Panc1 (cell line): ENCODE measurements around the gene HBA1. TPM values are rescaled to one million over a fixed set of nuclear protein-coding genes. Genes with fewer than 3 reads are reported as not detected.

Experiments
- ATAC-seq: fragments of 200-7000 bp; cut with Tn5 transposase; 2 replicates; pipeline ENCODE4 v1.9.1; 2020; ENCODE audit warnings: mild to moderate bottlenecking, moderate library complexity
- BruUV-seq: library from RNA; stranded (reverse); fragments of 400-500 nt; replicated peaks from 2 replicates; lab custom pipeline; 2021; lab: Mats Ljungman, UMichigan
- CTCF ChIA-PET: fragments of 300-600 bp; sonication (Branson Sonifier 250); formaldehyde crosslinking; loops from one replicate; lab custom pipeline; 2022; ENCODE audit warnings: antibody characterized with exemption; lab: Charles Lee
- POLR2A ChIA-PET: fragments of 300-600 bp; sonication (Branson Sonifier 250); formaldehyde crosslinking; loops from one replicate; lab custom pipeline; 2022; ENCODE audit warnings: antibody characterized with exemption; lab: Charles Lee
- DNase-seq: peaks from one replicate; pipeline ENCODE4 v3.0.0-alpha.2; 2010; ENCODE audit warnings: low read depth, low spot score
- H3K27ac ChIP-seq: 2 replicates; pipeline ENCODE4 v1.5.1; 2011; ENCODE audit warnings: mild to moderate bottlenecking, low read length, inconsistent platforms
- H3K27me3 ChIP-seq: fragments of 200-500 bp; sonication (Bioruptor generic); 2 replicates; pipeline ENCODE4 v1.6.0; 2014; ENCODE audit warnings: low read length, inconsistent platforms; ENCODE audit not compliant: control insufficient read depth, insufficient read depth
- H3K36me3 ChIP-seq: fragments of 200-500 bp; sonication (Bioruptor generic); 2 replicates; pipeline ENCODE4 v1.5.1; 2014; ENCODE audit warnings: inconsistent platforms, mild to moderate bottlenecking, low read length, moderate library complexity; ENCODE audit not compliant: control insufficient read depth, insufficient read depth
- H3K4me1 ChIP-seq: 2 replicates; pipeline ENCODE4 v1.5.1; 2011; ENCODE audit warnings: inconsistent platforms, mild to moderate bottlenecking, low read length, moderate library complexity; ENCODE audit not compliant: control insufficient read depth, insufficient read depth
- H3K4me3 ChIP-seq, 2 experiments: 2 replicates each; pipeline ENCODE4 v1.5.1; 2011 to 2012; ENCODE audit warnings: low read depth in 2 of 2, low read length in 2 of 2, mild to moderate bottlenecking in 2 of 2, inconsistent platforms in 1 of 2, moderate library complexity in 1 of 2
- H3K9me3 ChIP-seq: fragments of 200-500 bp; sonication (Bioruptor generic); 2 replicates; pipeline ENCODE4 v1.5.1; 2014; ENCODE audit warnings: low read depth, mild to moderate bottlenecking, inconsistent platforms, low read length, moderate library complexity; ENCODE audit not compliant: control insufficient read depth, insufficient read depth
- POLR2AphosphoS5 ChIP-seq: IDR thresholded peaks from 2 replicates; pipeline ENCODE4 v1.6.1; 2012; ENCODE audit warnings: mild to moderate bottlenecking, low read depth, low read length, moderate library complexity
- SIN3A ChIP-seq: IDR thresholded peaks from 2 replicates; pipeline ENCODE4 v1.6.1; 2012; ENCODE audit warnings: low read depth, mild to moderate bottlenecking, low read length, moderate library complexity, borderline replicate concordance; ENCODE audit not compliant: insufficient read depth
- TCF7L2 ChIP-seq: IDR thresholded peaks from 2 replicates; pipeline ENCODE4 v1.6.1; 2011; ENCODE audit warnings: mild to moderate bottlenecking, low read depth, low read length, inconsistent platforms
- in situ Hi-C: cut with HindIII; loops from 2 replicates; pipeline ENCODE4 v1.10.0; 2016; ENCODE audit warnings: low sequenced_read_pairs, low pct_unique_long_range_greater_than_20kb
- intact Hi-C: fragments of 100-400 bp; cut with micrococcal nuclease; formaldehyde crosslinking; loops from one replicate; pipeline ENCODE4 v1.10.0; 2022; ENCODE audit not compliant: unreplicated experiment
- total RNA-seq: library from RNA; stranded (reverse); gene quantifications from one replicate; pipeline ENCODE4 v1.2.1, GENCODE V29; 2021; ENCODE audit not compliant: unreplicated experiment
- TF ChIP-seq, protein P1 (sequence below), 2 experiments: IDR thresholded peaks; 2 replicates each; pipeline ENCODE4 v1.6.1; 2011 to 2012; ENCODE audit warnings: low read depth in 2 of 2, control low read depth in 1 of 2, low read length in 1 of 2, mild to moderate bottlenecking in 1 of 2, moderate library complexity in 1 of 2; ENCODE audit not compliant: insufficient read depth in 1 of 2
- TF ChIP-seq, protein P2 (sequence below): fragments of 450-650 bp; IDR thresholded peaks from 2 replicates; pipeline ENCODE4 v1.5.1; 2017; ENCODE audit warnings: mild to moderate bottlenecking

HBA1 gene
- total RNA-seq, 1 experiment from 2014 or later = 4.4 TPM

DNA sequence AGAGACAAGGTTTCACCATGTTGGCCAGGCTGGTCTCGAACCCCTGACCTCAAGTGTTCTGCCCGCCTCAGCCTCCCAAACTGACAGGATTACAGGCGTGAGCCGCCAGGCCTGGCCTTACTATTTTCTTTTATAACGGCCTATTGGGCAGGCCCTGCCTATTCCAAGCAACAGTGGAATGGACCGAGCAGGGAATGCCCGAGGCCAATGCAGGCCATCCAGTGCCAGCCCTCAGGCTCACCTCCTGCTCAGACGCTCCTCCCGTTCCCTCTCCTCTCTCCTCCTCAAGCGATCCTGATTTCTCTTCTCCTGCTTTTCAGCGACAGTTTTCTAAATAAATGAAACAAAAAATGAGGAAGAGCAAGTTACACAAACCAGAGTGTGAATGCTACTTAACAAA is 16.2 kb downstream of the HBA1 start:
- no peak overlapping the region for H3K4me3 ChIP-seq
- no TSS peak for BruUV-seq
- in situ Hi-C loops = no loop called here
- peaks cover 24% of the 10 kb centered on the region for H3K36me3 ChIP-seq
- intact Hi-C loops = no loop called here
- H3K4me1 ChIP-seq = no peaks in the 10 kb centered on the region
- ChIA-PET POLR2A (no interaction called here), CTCF (no interaction called here)
- DNase-seq (no peak), ATAC-seq (no peak)
- no peaks in the 10 kb centered on the region for H3K27me3 ChIP-seq
- H3K27ac ChIP-seq = no peak overlapping the region
- no peaks in the 10 kb centered on the region for H3K9me3 ChIP-seq
- TF ChIP-seq, protein P1, sequence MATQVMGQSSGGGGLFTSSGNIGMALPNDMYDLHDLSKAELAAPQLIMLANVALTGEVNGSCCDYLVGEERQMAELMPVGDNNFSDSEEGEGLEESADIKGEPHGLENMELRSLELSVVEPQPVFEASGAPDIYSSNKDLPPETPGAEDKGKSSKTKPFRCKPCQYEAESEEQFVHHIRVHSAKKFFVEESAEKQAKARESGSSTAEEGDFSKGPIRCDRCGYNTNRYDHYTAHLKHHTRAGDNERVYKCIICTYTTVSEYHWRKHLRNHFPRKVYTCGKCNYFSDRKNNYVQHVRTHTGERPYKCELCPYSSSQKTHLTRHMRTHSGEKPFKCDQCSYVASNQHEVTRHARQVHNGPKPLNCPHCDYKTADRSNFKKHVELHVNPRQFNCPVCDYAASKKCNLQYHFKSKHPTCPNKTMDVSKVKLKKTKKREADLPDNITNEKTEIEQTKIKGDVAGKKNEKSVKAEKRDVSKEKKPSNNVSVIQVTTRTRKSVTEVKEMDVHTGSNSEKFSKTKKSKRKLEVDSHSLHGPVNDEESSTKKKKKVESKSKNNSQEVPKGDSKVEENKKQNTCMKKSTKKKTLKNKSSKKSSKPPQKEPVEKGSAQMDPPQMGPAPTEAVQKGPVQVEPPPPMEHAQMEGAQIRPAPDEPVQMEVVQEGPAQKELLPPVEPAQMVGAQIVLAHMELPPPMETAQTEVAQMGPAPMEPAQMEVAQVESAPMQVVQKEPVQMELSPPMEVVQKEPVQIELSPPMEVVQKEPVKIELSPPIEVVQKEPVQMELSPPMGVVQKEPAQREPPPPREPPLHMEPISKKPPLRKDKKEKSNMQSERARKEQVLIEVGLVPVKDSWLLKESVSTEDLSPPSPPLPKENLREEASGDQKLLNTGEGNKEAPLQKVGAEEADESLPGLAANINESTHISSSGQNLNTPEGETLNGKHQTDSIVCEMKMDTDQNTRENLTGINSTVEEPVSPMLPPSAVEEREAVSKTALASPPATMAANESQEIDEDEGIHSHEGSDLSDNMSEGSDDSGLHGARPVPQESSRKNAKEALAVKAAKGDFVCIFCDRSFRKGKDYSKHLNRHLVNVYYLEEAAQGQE (IDR thresholded peaks at IDR 0.05; ENCODE audit: insufficient read depth in 1 of 2, low read depth in 2 of 2, low read length in 1 of 2) = no peak
- TF ChIP-seq SIN3A (no peak), POLR2AphosphoS5 (no peak), TCF7L2 (no peak)
- TF ChIP-seq, protein P2, sequence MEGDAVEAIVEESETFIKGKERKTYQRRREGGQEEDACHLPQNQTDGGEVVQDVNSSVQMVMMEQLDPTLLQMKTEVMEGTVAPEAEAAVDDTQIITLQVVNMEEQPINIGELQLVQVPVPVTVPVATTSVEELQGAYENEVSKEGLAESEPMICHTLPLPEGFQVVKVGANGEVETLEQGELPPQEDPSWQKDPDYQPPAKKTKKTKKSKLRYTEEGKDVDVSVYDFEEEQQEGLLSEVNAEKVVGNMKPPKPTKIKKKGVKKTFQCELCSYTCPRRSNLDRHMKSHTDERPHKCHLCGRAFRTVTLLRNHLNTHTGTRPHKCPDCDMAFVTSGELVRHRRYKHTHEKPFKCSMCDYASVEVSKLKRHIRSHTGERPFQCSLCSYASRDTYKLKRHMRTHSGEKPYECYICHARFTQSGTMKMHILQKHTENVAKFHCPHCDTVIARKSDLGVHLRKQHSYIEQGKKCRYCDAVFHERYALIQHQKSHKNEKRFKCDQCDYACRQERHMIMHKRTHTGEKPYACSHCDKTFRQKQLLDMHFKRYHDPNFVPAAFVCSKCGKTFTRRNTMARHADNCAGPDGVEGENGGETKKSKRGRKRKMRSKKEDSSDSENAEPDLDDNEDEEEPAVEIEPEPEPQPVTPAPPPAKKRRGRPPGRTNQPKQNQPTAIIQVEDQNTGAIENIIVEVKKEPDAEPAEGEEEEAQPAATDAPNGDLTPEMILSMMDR = no peak

GRCh38 chr16:193441-193840 is 17.0 kb downstream of the HBA1 start:
- intact Hi-C loops (no loop called here), in situ Hi-C loops (no loop called here)
- Histone ChIP-seq H3K4me1 (no peaks in the 10 kb centered on the region), H3K27ac (no peak overlapping the region), H3K4me3 (no peak overlapping the region), H3K27me3 (no peaks in the 10 kb centered on the region), H3K9me3 (no peaks in the 10 kb centered on the region), H3K36me3 (peaks cover 28% of the 10 kb centered on the region)
- ChIA-PET POLR2A (no interaction called here), CTCF (interaction anchor here (0.7 kb wide), 1 partner anchor 169 kb away, joined by 7 read pairs; no protein-coding TSS in a partner anchor)
- ATAC-seq = no peak
- no TSS peak for BruUV-seq
- no peak for DNase-seq
- no peak for TF ChIP-seq TCF7L2
- TF ChIP-seq, protein P1 (IDR thresholded peaks at IDR 0.05; ENCODE audit: insufficient read depth in 1 of 2, low read depth in 2 of 2, low read length in 1 of 2) = no peak
- TF ChIP-seq, protein P2 = no peak
- TF ChIP-seq SIN3A = no peak
- no peak for TF ChIP-seq POLR2AphosphoS5
